Posterior vena cava (tissue), 2 donors: ENCODE data around the gene KDM2B. TPM values are rescaled to one million over a fixed set of nuclear protein-coding genes. Genes with fewer than 3 reads are reported as not detected.
"Not testable (repeated sequence)": the region's sequence is repeated elsewhere in the genome, so short reads cannot be mapped to it uniquely, and the experiment has no call there.

ENCODE experiments used
- DNase-seq: peaks from one replicate; pipeline ENCODE4 v3.0.0-alpha.2; 2020; ENCODE audit warnings: low spot score
- intact Hi-C, 2 donors: fragments of 100-400 bp; cut with DNase I; formaldehyde crosslinking; loops; one replicate each; pipeline versions ENCODE4 v1.14.1 to v1.14.2; 2022 to 2023
- total RNA-seq, 2 donors: library from RNA; stranded (reverse); fragmentation: NEBNext Ultra II Directional; extraction: Animal tissue kit (Norgen Biotek cat#: 25700); gene quantifications; one replicate each; pipeline ENCODE4 v1.2.1, GENCODE V29; 2021
- donor health status: DM: yes; HTN: yes; CAD: no.
- donor health status: DM: yes; HTN: yes; CAD: no.

KDM2B gene
- total RNA-seq, 2 donors from 2014 or later: 14.6 to 15.6 TPM

- DNase-seq: no peak
- intact Hi-C loops: no loop called here
Observed at GRCh38 chr12:121423682-121424623, 156.9 kb downstream of the KDM2B start.

GRCh38 chr12:121423253-121423652 is 157.6 kb downstream of the KDM2B start:
- intact Hi-C loops: no loop called here
- DNase-seq: no peak

GRCh38 chr12:121420109-121420508 is 160.7 kb downstream of the KDM2B start:
- intact Hi-C loops: no loop called here
- no peak for DNase-seq

GRCh38 chr12:121417847-121418246 is 163.0 kb downstream of the KDM2B start:
- intact Hi-C loops: no loop called here
- no peak for DNase-seq

GRCh38 chr12:121413917-121414316 is 166.9 kb downstream of the KDM2B start:
- no peak for DNase-seq
- intact Hi-C loops: no loop called here

GRCh38 chr12:121405211-121405610 is 175.6 kb downstream of the KDM2B start:
- intact Hi-C loops: no loop called here
- no peak for DNase-seq

GRCh38 chr12:121404734-121405133 is 176.1 kb downstream of the KDM2B start:
- intact Hi-C loops: no loop called here
- DNase-seq: no peak

GRCh38 chr12:121403721-121404120 is 177.1 kb downstream of the KDM2B start:
- DNase-seq: no peak
- intact Hi-C loops: no loop called here

- peak; percentile 85 for DNase-seq
- intact Hi-C loops: no loop called here
Observed at GRCh38 chr12:121400332-121401139, 180.3 kb downstream of the KDM2B start.

GRCh38 chr12:121399391-121400331 is 181.2 kb downstream of the KDM2B start, which contains the start of gene RNF34:
Gene RNF34, plus strand, starts transcription at chr12:121400118. Its CDS starts 95 bp downstream, at chr12:121400213.
- intact Hi-C loops: no loop called here
- DNase-seq: peak; percentile 100

GRCh38 chr12:121398355-121398754 is 182.5 kb downstream of the KDM2B start:
- intact Hi-C loops: loop anchor here in 1 of 2 donors (1.0 kb wide), 1 partner anchor 41 kb away; no protein-coding TSS in a partner anchor
- no peak for DNase-seq

GRCh38 chr12:121397521-121397920 is 183.3 kb downstream of the KDM2B start:
- intact Hi-C loops: no loop called here
- DNase-seq: no peak

GRCh38 chr12:121392325-121392716 is 188.5 kb downstream of the KDM2B start:
- no peak for DNase-seq
- intact Hi-C loops: no loop called here

- DNase-seq: no peak
- intact Hi-C loops: no loop called here
Observed at GRCh38 chr12:121391619-121392324, 189.1 kb downstream of the KDM2B start.

GRCh38 chr12:121390856-121391255 is 190.0 kb downstream of the KDM2B start:
- DNase-seq: no peak
- intact Hi-C loops: no loop called here

GRCh38 chr12:121388421-121388981 is 192.3 kb downstream of the KDM2B start:
- intact Hi-C loops: no loop called here
- no peak for DNase-seq

GRCh38 chr12:121384891-121385290 is 195.9 kb downstream of the KDM2B start:
- DNase-seq, intact Hi-C loops: not testable (repeated sequence)

- intact Hi-C loops: no loop called here
- no peak for DNase-seq
Observed at GRCh38 chr12:121383601-121384021, 197.2 kb downstream of the KDM2B start.
